Measurements from ENCODE around the gene BNC2.

GRCh38 chr9:16545639-16546038, 324.8 kb downstream of the BNC2 start:
- TF ChIP-seq FOXM1 (IDR thresholded peaks at IDR 0.05; ENCODE audit: borderline replicate concordance, low read depth) (no peak), EP300 (IDR thresholded peaks at IDR 0.05; ENCODE audit: borderline replicate concordance) (no peak), MAX (IDR thresholded peaks at IDR 0.05) (no peak), TAF1 (IDR thresholded peaks at IDR 0.05; ENCODE audit: low read depth) (no peak), YY1 (IDR thresholded peaks at IDR 0.05; ENCODE audit: low read depth) (no peak), RAD21 (IDR thresholded peaks at IDR 0.05; ENCODE audit: low read depth) (no peak), REST (IDR thresholded peaks at IDR 0.05; ENCODE audit: low read depth) (no peak)

All from Ishikawa (cell line).